GM19372 (cell line): Measurements from ENCODE around the gene PPIA.
A peak's percentile ranks its signal among the peaks of the same experiment; 100 is the strongest.

ENCODE experiments used
- ATAC-seq: cut with Tn5 transposase; IDR thresholded peaks from one replicate; pipeline ENCODE4 v1.9.1; 2021; ENCODE audit warnings: mild to moderate bottlenecking, low read depth, moderate library complexity; ENCODE audit not compliant: unreplicated experiment

PPIA gene

GRCh38 chr7:44796504-44797328, at the start of gene PPIA:
Gene PPIA, plus strand, starts transcription at chr7:44796681. Its CDS starts 44 bp downstream, at chr7:44796725.
- ATAC-seq = peak; percentile 84

GRCh38 chr7:44748045-44748947, 48.2 kb upstream of the PPIA start, which contains the start of gene ZMIZ2:
Gene ZMIZ2, plus strand, starts transcription at chr7:44748847. Its CDS starts 7,403 bp downstream, at chr7:44756250.
- peak; percentile 68 for ATAC-seq

- ATAC-seq = peak; percentile 22
Observed at GRCh38 chr7:44748948-44749731, 47.3 kb upstream of the PPIA start.

- ATAC-seq = no peak
Observed at GRCh38 chr7:44749992-44750391, 46.5 kb upstream of the PPIA start.

GRCh38 chr7:44750424-44750823, 46.1 kb upstream of the PPIA start:
- ATAC-seq = no peak

DNA sequence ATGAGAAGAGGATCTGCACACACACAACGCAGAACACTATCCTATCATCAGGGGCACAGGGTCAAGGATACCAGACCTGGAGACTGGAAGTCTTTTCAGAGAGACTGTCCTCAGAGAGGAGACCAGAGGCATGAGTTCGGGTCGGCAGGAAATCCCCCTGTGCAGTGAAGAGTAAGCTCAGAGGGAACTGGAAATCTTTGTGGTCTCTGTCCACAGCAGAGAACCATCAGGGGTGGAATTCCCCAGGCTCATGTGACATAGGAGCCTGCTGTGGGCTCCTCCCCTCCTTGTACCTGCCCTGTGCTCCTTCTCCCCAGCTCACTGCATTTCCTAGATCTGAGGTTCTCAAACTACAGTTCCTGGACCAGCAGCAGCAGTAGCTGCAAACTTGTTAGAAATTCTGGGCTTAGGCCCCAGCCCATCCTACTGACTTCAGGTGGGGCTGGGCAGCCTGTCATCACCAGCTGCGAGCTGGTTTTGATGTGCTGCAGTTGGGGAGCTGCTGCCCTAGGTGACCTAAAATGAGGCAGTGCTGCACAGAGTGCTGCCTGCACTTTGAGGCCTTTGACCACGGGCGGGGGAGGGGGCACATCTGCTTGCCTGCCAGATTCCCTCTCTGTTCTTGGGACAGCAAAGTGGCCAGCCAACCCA, 45.4 kb upstream of the PPIA start:
- peak; percentile 41 for ATAC-seq

DNA sequence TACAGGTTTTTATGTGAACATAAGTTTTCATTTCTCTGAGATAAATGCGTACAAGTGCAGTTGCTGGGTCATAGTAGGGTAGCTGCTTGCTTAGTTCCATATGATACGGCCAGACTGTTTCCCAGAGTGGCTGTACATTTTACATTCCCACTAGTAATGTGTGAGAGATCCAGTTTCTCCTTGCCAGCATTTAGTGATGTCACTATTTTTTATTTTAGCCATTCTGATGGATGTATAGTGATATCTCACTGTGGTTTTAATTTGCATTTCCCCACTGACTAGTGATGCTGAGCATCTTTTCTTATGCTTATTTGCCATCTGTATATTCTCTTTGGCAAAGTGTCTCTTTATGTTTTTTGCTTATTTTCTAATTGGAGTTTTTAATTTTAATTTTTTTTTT, 43.7 kb upstream of the PPIA start:
- ATAC-seq = no peak

DNA sequence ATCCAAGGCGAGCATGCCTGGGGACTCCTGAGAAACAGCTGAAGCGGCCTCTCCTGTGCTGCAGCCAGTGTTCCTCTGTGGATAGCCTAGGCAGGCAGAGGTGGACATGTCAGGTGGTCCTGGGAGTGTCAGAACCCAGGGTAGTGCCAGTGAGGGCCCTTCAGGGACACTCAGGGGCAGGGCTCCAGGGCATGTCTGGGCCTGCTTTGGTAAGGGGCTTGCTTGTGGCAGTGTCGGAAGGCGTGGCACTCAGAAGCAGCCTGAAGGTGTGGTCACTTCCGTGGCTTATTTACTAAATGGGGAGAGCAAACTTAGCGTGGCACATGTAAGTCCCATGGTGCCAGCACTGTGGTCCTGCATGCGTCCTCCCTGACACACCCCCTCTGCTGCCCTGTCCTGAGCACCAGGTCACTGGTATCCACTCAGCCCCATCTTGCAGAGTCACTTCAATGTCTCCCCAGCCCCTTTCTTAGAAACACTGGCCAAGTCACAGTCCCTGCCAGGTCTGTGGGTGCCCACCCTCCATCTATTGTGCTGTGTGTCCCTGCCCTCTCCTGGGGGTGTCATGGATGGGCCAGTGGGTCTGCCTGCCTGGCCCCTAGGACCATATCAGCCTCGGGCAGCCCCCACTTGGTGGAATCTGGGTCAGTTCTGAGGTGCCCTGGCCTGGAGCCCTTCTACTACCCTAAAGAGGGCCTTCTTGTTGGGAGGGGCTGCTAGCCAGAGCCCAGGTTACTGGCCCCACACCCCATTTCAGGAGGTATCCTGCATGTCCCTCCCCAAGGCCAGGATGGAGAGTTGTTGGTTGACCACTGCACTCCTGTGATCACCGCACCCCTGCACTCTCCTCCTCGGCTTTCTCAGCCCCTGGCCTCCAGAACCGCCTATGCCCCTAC, 41.4 kb upstream of the PPIA start:
- ATAC-seq = no peak

GRCh38 chr7:44755698-44756627, 40.5 kb upstream of the PPIA start:
- no peak for ATAC-seq

- ATAC-seq = no peak
Observed at GRCh38 chr7:44756904-44757303, 39.6 kb upstream of the PPIA start.

- ATAC-seq = no peak
Observed at GRCh38 chr7:44757311-44757710, 39.2 kb upstream of the PPIA start.

GRCh38 chr7:44757739-44758138, 38.7 kb upstream of the PPIA start:
- no peak for ATAC-seq

GRCh38 chr7:44759246-44759645, 37.2 kb upstream of the PPIA start:
- ATAC-seq = no peak

DNA sequence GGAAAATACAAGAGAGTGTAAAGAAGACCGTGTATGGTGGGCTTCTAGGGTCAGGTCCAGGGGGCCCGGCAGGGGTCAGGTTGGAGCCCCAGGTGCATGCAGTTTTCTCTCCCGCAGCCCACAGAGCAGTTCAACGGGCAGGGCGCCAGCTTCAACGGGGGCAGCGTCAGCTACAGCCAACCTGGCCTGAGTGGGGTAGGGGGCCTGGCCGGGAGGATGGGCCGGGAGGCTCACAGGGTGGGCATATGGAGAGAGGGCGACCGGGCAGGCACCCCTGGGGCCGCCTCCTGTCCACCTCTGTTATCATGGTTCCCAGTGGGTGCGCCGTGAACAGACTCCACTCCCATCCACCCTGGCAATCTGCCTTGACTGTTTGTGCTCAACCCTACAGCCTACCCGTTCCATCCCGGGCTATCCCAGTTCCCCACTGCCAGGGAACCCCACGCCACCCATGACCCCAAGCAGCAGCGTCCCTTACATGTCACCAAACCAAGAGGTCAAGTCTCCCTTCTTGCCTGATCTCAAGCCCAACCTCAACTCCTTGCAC, 36.4 kb upstream of the PPIA start:
- no peak for ATAC-seq

- ATAC-seq = no peak
Observed at GRCh38 chr7:44761207-44762161, 35.0 kb upstream of the PPIA start.

DNA sequence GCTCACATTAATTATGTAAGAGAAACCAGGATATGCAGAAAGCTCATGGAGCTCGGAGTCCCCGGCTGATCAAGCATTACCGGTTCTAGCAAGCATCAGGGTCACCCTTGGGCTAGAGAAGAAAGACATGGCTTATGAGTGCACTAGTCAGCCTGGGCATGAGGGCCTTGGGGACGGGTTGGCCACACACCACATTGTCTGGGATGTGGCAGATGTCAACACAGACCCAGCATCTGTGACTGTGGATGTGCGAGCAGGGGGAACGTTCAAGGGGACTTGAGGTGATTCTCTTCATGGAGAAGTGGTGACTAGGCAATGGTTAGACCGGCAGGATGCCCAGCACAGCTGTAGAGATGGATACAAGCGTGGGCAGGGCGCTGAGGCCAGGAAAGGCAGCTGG, 34.2 kb upstream of the PPIA start:
- no peak for ATAC-seq
